MCF 10A (cell line): Measurements from ENCODE around the gene COASY. TPM values are rescaled to one million over a fixed set of nuclear protein-coding genes. Genes with fewer than 3 reads are reported as not detected.
"Not testable (repeated sequence)": the region's sequence is repeated elsewhere in the genome, so short reads cannot be mapped to it uniquely, and the experiment has no call there.

Experiments
- BruUV-seq: library from RNA; stranded (reverse); fragments of 400-500 nt; replicated peaks from 2 replicates; lab custom pipeline; 2021; lab: Mats Ljungman, UMichigan
- CTCF ChIA-PET: fragments of 300-600 bp; sonication (Branson Sonifier 250); formaldehyde crosslinking; extraction: SDS; loops from one replicate; lab custom pipeline; 2021; ENCODE audit warnings: antibody characterized with exemption, inconsistent platforms; lab: Yijun Ruan, JAX
- POLR2A ChIA-PET: fragments of 300-600, 350-650 bp; sonication (Branson Sonifier 250); formaldehyde crosslinking; extraction: SDS; loops from one replicate; lab custom pipeline; 2020; ENCODE audit warnings: antibody characterized with exemption, inconsistent platforms; lab: Yijun Ruan, JAX
- DNase-seq: peaks from one replicate; pipeline ENCODE4 v3.0.0-alpha.2; 2018; ENCODE audit not compliant: unreplicated experiment
- H3K27ac Mint-ChIP-seq: one replicate; pipeline ENCODE4 v1.8.0; 2022; ENCODE audit warnings: mild to moderate bottlenecking, low read depth, mixed read lengths; ENCODE audit not compliant: unreplicated experiment
- H3K27me3 Mint-ChIP-seq: one replicate; pipeline ENCODE4 v1.8.0; 2022; ENCODE audit warnings: mixed read lengths; ENCODE audit not compliant: insufficient read depth, unreplicated experiment
- H3K36me3 Mint-ChIP-seq: one replicate; pipeline ENCODE4 v1.8.0; 2022; ENCODE audit warnings: mild to moderate bottlenecking, moderate library complexity, mixed read lengths; ENCODE audit not compliant: insufficient read depth, unreplicated experiment
- H3K4me1 Mint-ChIP-seq: one replicate; pipeline ENCODE4 v1.8.0; 2022; ENCODE audit warnings: mixed read lengths; ENCODE audit not compliant: insufficient read depth, unreplicated experiment
- H3K4me3 Mint-ChIP-seq: one replicate; pipeline ENCODE4 v1.8.0; 2022; ENCODE audit warnings: mild to moderate bottlenecking, moderate library complexity, mixed read lengths; ENCODE audit not compliant: unreplicated experiment
- H3K9me3 Mint-ChIP-seq: one replicate; pipeline ENCODE4 v1.8.0; 2022; ENCODE audit warnings: mixed read lengths; ENCODE audit not compliant: unreplicated experiment
- intact Hi-C: fragments of 100-400 bp; cut with micrococcal nuclease; formaldehyde crosslinking; loops from 2 replicates; pipeline ENCODE4 v1.14.1; 2022
- total RNA-seq: library from RNA; stranded (reverse); gene quantifications from 2 replicates; pipeline ENCODE4 v1.2.3, GENCODE V29; 2022
- TF ChIP-seq, protein P1 (sequence below): fragments of 200-600 bp; IDR thresholded peaks from one replicate; pipeline ENCODE4 v1.8.0; 2022; ENCODE audit warnings: antibody characterized with exemption, mild to moderate bottlenecking; ENCODE audit not compliant: unreplicated experiment

The COASY gene
- total RNA-seq, 1 experiment from 2014 or later = 82.6 TPM

DNA sequence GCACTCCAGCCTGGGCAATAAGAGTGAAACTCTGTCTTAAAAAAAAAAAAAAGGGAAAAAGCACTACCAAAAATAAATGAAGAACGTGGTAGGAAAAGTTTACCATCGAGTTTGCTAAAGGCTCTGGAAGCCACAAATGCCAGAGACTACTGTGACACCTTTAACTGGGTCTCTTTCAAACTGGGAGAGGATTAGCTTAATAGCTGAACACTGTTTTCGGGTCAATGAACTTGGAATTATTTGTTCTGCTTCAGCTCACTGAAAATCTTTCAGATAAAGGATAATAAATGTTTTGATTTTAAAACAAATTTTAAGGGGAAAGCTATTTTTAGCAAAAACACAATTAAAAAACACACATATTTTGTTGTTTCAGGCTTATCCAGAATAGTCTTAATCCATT, 45.8 kb downstream of the COASY start:
- Mint-ChIP-seq H3K4me3 (peak overlapping the region; percentile 99), H3K27me3 (no peaks in the 10 kb centered on the region), H3K9me3 (no peaks in the 10 kb centered on the region), H3K4me1 (peaks cover 15% of the 10 kb centered on the region), H3K36me3 (peaks cover 27% of the 10 kb centered on the region), H3K27ac (no peak overlapping the region)
- ChIA-PET POLR2A (interaction anchor here (0.6 to 6.9 kb wide), 20 partner anchors 8 to 642 kb away, joined by 3 to 158 read pairs (median 10); partner anchors contain the start of genes CCR10, CNTNAP1, MLX and NAGLU), CTCF (interaction anchor here (0.9 to 2.6 kb wide), 9 partner anchors 8 to 73 kb away, joined by 3 to 18 read pairs (median 4); partner anchors contain the start of gene PSMC3IP)
- intact Hi-C loops = loop anchor here (5.0 kb wide), 1 partner anchor 70 kb away; the partner anchor contains the start of gene PLEKHH3
- BruUV-seq = no TSS peak
- no peak for DNase-seq
- TF ChIP-seq, protein P1, sequence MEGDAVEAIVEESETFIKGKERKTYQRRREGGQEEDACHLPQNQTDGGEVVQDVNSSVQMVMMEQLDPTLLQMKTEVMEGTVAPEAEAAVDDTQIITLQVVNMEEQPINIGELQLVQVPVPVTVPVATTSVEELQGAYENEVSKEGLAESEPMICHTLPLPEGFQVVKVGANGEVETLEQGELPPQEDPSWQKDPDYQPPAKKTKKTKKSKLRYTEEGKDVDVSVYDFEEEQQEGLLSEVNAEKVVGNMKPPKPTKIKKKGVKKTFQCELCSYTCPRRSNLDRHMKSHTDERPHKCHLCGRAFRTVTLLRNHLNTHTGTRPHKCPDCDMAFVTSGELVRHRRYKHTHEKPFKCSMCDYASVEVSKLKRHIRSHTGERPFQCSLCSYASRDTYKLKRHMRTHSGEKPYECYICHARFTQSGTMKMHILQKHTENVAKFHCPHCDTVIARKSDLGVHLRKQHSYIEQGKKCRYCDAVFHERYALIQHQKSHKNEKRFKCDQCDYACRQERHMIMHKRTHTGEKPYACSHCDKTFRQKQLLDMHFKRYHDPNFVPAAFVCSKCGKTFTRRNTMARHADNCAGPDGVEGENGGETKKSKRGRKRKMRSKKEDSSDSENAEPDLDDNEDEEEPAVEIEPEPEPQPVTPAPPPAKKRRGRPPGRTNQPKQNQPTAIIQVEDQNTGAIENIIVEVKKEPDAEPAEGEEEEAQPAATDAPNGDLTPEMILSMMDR = no peak

DNA sequence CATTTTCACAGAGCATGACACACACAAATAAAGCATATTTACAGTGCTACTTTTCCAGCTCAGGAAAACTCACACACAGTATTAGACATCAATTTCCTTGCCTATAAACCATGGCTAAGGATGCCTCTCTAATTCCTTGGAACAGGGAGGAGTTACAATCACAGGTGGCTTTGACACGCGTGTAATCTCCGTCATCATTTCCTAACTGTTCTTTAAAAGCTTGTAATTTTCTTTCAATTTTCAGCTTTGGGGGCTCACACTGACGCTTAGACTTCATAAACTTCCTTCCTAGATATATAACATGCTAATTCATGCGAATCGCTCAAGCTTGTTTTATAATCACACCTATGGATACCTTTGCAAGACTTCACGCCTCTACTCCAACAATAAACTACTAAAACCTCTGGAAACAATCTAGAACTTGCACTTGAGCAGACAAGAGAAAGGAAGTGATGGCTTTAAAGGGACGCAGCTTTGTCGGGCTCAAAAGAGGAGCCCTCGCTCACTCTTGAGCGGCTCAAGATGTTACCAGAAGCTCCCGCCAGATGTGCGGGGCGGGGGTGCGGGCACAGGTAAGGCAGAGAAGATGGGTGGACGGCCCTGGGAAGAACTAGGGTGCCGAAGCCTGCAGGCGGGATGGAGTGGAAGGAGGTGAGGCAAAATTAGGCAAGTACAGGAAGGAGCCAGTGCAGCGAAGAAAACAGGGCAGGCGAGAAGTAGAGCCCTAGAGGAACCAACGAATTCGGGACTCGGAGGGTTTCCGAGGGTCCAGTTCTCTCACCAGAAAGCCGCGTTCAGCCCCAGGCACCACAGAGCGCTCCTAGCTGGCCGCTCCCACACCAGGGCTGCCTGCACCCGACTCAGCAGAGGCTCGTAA, 46.6 kb downstream of the COASY start:
- peaks cover 34% of the 10 kb centered on the region for H3K36me3 Mint-ChIP-seq
- H3K27me3 Mint-ChIP-seq = no peaks in the 10 kb centered on the region
- no TSS peak for BruUV-seq
- no peaks in the 10 kb centered on the region for H3K9me3 Mint-ChIP-seq
- TF ChIP-seq, protein P1 = no peak
- POLR2A ChIA-PET = interaction anchor here (0.6 to 6.9 kb wide), 37 partner anchors 9 to 642 kb away, joined by 3 to 158 read pairs (median 6); partner anchors contain the start of genes BECN1, CAVIN1, CCR10 and CNTNAP1
- H3K27ac Mint-ChIP-seq = peak overlapping the region; percentile 91
- peaks cover 15% of the 10 kb centered on the region for H3K4me1 Mint-ChIP-seq
- intact Hi-C loops = loop anchor here (5.0 kb wide), 1 partner anchor 69 kb away; the partner anchor contains the start of gene PLEKHH3
- DNase-seq = no peak
- CTCF ChIA-PET = interaction anchor here (0.5 to 2.6 kb wide), 16 partner anchors 8 to 725 kb away, joined by 3 to 18 read pairs (median 4); partner anchors contain the start of gene PSMC3IP
- H3K4me3 Mint-ChIP-seq = peak overlapping the region; percentile 99

DNA sequence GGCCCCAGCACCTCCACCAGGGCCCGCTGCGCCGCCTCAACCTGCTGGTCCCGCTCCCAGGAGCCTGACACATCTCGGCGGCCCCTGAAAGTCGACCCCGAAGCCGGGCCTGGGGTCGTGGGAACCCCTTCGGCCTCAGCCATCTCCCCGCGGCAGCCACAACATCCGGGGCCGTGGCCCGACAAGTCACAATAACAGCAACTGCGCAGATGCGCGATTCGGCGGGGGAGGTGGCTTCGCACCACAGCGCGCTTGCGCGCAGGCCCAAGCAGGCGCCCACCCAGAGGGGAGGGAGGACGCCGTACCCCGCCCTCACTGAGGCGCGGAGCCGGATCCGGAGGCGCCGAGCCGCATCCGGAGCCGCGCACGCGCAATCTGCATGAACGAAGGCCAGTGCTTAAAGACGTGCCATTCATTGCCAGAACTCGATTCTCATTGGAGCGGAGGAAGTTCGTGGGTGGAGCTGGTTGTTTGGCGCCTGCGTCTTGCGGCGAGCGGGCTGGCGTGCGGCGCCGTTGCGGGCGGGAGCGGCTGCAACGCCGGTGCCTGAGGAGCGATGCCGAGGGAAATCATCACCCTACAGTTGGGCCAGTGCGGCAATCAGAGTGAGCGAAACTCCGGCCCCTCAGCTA, 47.4 kb downstream of the COASY start, which contains the start of the genes RETREG3 and TUBG1:
TSS of gene RETREG3 (minus strand) at position 193 of the 632 bp plus-strand sequence. CDS start at position 143, 50 bp downstream.
TSS of gene TUBG1 (plus strand) at position 502 of the 632 bp plus-strand sequence. CDS start at position 557, 55 bp downstream.
- TF ChIP-seq, protein P1 = peak; percentile 34
- BruUV-seq = no TSS peak
- DNase-seq = peak; percentile 99
- H3K4me3 Mint-ChIP-seq = peak within 1 kb of the TSS; percentile 99
- POLR2A ChIA-PET = interaction anchor here (0.6 to 6.9 kb wide), 38 partner anchors 10 to 1716 kb away, joined by 3 to 158 read pairs (median 6); partner anchors contain the start of genes BECN1, CAVIN1, CCR10 and CNTNAP1
- H3K4me1 Mint-ChIP-seq = peaks cover 13% of the 10 kb centered on the region
- peaks cover 34% of the 10 kb centered on the region for H3K36me3 Mint-ChIP-seq
- no peaks in the 10 kb centered on the region for H3K9me3 Mint-ChIP-seq
- no peaks in the 10 kb centered on the region for H3K27me3 Mint-ChIP-seq
- intact Hi-C loops = loop anchor here (5.0 kb wide), 1 partner anchor 68 kb away; the partner anchor contains the start of gene PLEKHH3
- H3K27ac Mint-ChIP-seq = peak within 1 kb of the TSS; percentile 91
- CTCF ChIA-PET = interaction anchor here (0.5 to 2.6 kb wide), 11 partner anchors 9 to 724 kb away, joined by 3 to 18 read pairs (median 4); partner anchors contain the start of gene PSMC3IP

DNA sequence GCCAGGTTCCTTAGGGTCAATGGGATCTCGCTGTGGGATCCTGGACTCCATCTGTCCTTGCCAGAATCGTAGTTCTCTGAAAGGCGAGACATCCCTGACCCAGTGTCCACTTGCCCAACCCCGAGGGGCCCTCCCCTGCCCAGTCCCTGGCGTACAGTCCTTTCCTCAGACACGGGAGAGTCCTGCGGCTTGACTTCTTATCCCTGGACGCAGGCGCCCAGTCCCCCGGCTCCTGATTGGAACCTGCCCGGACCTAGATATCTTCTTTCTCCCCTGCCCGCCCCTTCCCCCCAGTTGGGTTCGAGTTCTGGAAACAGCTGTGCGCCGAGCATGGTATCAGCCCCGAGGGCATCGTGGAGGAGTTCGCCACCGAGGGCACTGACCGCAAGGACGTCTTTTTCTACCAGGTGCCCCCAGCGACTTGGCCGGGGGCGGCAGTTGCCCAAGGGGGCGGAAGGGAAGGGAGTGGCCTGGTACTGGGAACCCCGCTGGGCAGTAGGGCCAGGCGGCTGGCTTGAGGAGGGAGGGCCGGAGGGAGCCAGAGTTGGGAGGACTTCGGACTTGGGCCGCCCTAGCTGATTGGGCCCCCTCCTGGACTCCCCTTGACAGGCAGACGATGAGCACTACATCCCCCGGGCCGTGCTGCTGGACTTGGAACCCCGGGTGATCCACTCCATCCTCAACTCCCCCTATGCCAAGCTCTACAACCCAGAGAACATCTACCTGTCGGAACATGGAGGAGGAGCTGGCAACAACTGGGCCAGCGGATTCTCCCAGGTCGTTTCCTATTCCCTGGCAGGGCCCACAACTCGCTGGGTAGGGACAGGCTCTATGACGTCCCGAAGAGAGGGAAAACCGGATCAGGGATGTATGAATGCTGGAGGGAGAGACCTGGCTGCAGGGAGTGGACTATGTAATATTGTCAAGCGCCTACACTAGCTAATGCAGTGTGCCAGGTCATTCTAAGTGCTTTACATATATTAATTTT, 48.2 kb downstream of the COASY start:
- POLR2A ChIA-PET = interaction anchor here (0.7 to 6.9 kb wide), 30 partner anchors 10 to 1716 kb away, joined by 3 to 158 read pairs (median 7); partner anchors contain the start of genes CAVIN1, CCR10, CNTNAP1 and MLX
- H3K27me3 Mint-ChIP-seq, DNase-seq, H3K9me3 Mint-ChIP-seq, H3K4me1 Mint-ChIP-seq: not testable (repeated sequence)
- peak overlapping the region; percentile 99 for H3K4me3 Mint-ChIP-seq
- intact Hi-C loops = loop anchor here (5.0 kb wide), 1 partner anchor 67 kb away; the partner anchor contains the start of gene PLEKHH3
- peak overlapping the region; percentile 91 for H3K27ac Mint-ChIP-seq
- CTCF ChIA-PET = interaction anchor here (0.7 to 2.6 kb wide), 7 partner anchors 9 to 75 kb away, joined by 3 to 14 read pairs (median 4); no protein-coding TSS in a partner anchor
- BruUV-seq = TSS peak; percentile 45
- H3K36me3 Mint-ChIP-seq = peaks cover 35% of the 10 kb centered on the region
